Vagina (tissue), 2 donors: ENCODE measurements around the gene EGFR.

Experiments
- POLR2A ChIP-seq, 2 donors: fragments of 450-650 bp; IDR thresholded peaks; one replicate each; pipeline ENCODE4 v1.6.1; 2017; ENCODE audit warnings: antibody characterized with exemption in 2 of 2, mild to moderate bottlenecking in 2 of 2, moderate library complexity in 2 of 2
- POLR2AphosphoS5 ChIP-seq, 2 donors: sonication (generic); formaldehyde crosslinking; IDR thresholded peaks; one replicate each; pipeline ENCODE4 v1.9.0; 2017; ENCODE audit warnings: antibody characterized with exemption in 2 of 2, mild to moderate bottlenecking in 2 of 2, low read depth in 1 of 2; ENCODE audit not compliant: insufficient read depth in 1 of 2
- TF ChIP-seq, protein P1 (sequence below), 3 experiments: fragments of 450-650 bp in 2 of 3; fragments of 200-600 bp in 1 of 3; sonication (generic) in 1 of 3; IDR thresholded peaks; one replicate each; pipeline ENCODE4 v1.5.1; 2017 to 2019; ENCODE audit warnings: antibody characterized with exemption in 3 of 3, mild to moderate bottlenecking in 2 of 3, moderate library complexity in 2 of 3

DNA sequence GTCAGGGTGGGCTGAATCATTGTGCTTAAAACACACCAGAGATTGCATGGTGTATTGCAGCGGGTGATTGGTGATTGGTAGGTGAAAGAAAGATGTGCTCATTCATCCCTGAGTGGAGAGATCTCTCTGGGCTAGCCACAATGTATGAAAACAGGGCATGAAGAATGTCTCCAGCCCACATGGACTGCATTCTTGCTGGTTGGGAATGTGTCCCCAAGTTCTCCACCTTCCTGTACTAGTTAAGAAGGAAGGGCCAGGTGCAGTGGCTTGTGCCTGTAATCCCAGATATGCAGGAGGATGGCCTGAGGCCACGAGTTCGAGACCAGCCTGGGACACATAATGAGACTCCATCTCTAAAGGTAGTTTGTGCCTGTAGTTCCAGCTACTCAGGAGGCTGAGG lies 232.5 kb downstream of the EGFR start:
- TF ChIP-seq, protein P1, sequence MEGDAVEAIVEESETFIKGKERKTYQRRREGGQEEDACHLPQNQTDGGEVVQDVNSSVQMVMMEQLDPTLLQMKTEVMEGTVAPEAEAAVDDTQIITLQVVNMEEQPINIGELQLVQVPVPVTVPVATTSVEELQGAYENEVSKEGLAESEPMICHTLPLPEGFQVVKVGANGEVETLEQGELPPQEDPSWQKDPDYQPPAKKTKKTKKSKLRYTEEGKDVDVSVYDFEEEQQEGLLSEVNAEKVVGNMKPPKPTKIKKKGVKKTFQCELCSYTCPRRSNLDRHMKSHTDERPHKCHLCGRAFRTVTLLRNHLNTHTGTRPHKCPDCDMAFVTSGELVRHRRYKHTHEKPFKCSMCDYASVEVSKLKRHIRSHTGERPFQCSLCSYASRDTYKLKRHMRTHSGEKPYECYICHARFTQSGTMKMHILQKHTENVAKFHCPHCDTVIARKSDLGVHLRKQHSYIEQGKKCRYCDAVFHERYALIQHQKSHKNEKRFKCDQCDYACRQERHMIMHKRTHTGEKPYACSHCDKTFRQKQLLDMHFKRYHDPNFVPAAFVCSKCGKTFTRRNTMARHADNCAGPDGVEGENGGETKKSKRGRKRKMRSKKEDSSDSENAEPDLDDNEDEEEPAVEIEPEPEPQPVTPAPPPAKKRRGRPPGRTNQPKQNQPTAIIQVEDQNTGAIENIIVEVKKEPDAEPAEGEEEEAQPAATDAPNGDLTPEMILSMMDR (IDR thresholded peaks at IDR 0.05), result no peak
- TF ChIP-seq POLR2AphosphoS5 (IDR thresholded peaks at IDR 0.05; ENCODE audit: insufficient read depth in 1 of 2, low read depth in 1 of 2) (no peak), POLR2A (IDR thresholded peaks at IDR 0.05) (no peak)
